HFF-Myc (cell line): ENCODE results near the gene TMEM229A.
"Not testable (repeated sequence)": the region's sequence is repeated elsewhere in the genome, so short reads cannot be mapped to it uniquely, and the experiment has no call there.

Source experiments
- DNase-seq: peaks from one replicate; pipeline ENCODE4 v3.0.0-alpha.2; 2011; ENCODE audit warnings: low read depth; ENCODE audit errors: extremely low read depth
- H3K4me3 ChIP-seq: replicated peaks from 2 replicates; pipeline ENCODE4 v1.5.1; 2011; ENCODE audit warnings: low read depth, mild to moderate bottlenecking, control low read depth, low read length
- CTCF ChIP-seq: IDR thresholded peaks from 2 replicates; pipeline ENCODE4 v1.5.1; 2012; ENCODE audit warnings: mild to moderate bottlenecking, low read depth, low read length, control low read depth; ENCODE audit errors: missing control alignments

TMEM229A gene

GRCh38 chr7:124033095-124033806 is 384 bp upstream of the TMEM229A start:
- H3K4me3 ChIP-seq, result no peak overlapping the region
- no peak for TF ChIP-seq CTCF
- DNase-seq, result no peak

DNA sequence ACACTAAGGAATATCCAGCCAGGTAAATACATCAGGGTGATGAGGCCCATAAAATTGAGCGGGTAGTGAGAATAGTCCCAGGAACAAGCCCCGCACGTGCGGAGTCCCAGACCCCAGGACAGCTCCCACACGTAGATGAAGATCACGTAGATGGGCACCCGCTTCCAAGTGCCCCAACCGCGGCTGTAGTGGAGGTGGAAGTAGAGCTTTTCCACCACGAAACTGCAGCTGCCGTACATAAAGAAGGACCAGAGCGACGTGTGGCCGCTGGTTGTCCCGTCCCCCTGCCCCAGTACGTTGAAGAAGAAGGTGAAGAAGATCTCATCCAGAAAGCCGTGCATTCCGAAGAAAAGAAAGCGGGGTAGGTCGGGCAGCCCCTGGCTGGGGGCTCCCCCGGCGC is 948 bp downstream of the TMEM229A start:
- no peak for TF ChIP-seq CTCF
- no peak overlapping the region for H3K4me3 ChIP-seq
- no peak for DNase-seq

GRCh38 chr7:124031406-124031805 is 1.5 kb downstream of the TMEM229A start:
- DNase-seq, result no peak
- TF ChIP-seq CTCF, result no peak
- H3K4me3 ChIP-seq, result no peak overlapping the region

GRCh38 chr7:124030964-124031363 is 1.9 kb downstream of the TMEM229A start:
- no peak overlapping the region for H3K4me3 ChIP-seq
- no peak for DNase-seq
- no peak for TF ChIP-seq CTCF

GRCh38 chr7:124029396-124030188 is 3.3 kb downstream of the TMEM229A start:
- no peak for TF ChIP-seq CTCF
- no peak for DNase-seq
- H3K4me3 ChIP-seq, result no peak overlapping the region

DNA sequence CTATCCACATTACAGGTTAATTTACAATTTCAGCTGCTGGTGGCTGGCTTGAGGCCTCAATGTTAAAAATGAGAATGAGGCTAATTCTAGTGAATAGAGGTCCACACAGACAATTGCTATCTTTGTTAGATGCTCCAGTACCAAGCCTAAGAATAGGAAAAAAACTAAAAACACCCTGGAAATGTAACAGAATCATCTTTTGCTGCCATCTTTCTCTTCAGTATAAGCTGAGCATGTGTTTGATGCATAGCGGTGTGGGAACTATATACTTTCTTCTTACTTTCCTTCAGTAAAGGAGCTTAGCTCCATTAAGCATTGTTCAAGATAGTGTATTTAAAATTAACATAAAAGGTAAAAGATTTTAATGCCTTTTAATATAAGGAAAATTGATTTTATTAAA is 5.6 kb downstream of the TMEM229A start:
- no peak overlapping the region for H3K4me3 ChIP-seq
- no peak for DNase-seq
- no peak for TF ChIP-seq CTCF

DNA sequence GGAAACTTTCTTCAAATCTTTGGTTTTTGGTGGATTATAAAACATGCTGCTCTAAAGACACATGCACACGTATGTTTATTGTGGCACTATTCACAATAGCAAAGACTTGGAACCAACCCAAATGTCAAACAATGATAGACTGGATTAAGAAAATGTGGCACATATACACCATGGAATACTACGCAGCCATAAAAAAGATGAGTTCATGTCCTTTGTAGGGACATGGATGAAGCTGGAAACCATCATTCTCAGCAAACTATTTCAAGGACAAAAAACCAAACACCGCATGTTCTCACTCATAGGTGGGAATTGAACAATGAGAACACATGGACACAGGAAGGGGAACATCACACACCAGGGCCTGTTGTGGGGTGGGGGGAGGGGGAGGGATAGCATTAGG is 8.5 kb downstream of the TMEM229A start:
- DNase-seq, H3K4me3 ChIP-seq: not testable (repeated sequence)
